Uterus (tissue), 4 donors: ENCODE data around the gene EXOC4. TPM values are rescaled to one million over a fixed set of nuclear protein-coding genes. Genes with fewer than 3 reads are reported as not detected.

Experiments
- DNase-seq, 2 donors: peaks; one replicate each; pipeline ENCODE4 v3.0.0-alpha.2; 2019 to 2020
- H3K27ac ChIP-seq, 2 donors: fragments of 200-600 bp; sonication (generic); 1 replicate in 1 of 2; 2 replicates in 1 of 2; pipeline ENCODE4 v1.5.1; 2016 to 2018
- H3K27me3 ChIP-seq, 2 donors: fragments of 200-600 bp; sonication (generic); one replicate each; pipeline ENCODE4 v1.5.1; 2018 to 2019; ENCODE audit warnings: control low read depth in 1 of 2
- H3K36me3 ChIP-seq, 2 donors: fragments of 200-600 bp; sonication (generic); one replicate each; pipeline ENCODE4 v1.5.1; 2019; ENCODE audit warnings: control low read depth in 1 of 2
- H3K4me1 ChIP-seq, 2 donors: fragments of 200-600 bp; sonication (generic); one replicate each; pipeline ENCODE4 v1.5.1; 2018 to 2019; ENCODE audit warnings: control low read depth in 1 of 2
- H3K4me3 ChIP-seq, 2 donors: fragments of 200-600 bp; sonication (generic); 1 replicate in 1 of 2; 2 replicates in 1 of 2; pipeline ENCODE4 v1.5.1; 2018 to 2019; ENCODE audit warnings: mild to moderate bottlenecking in 1 of 2
- H3K9me3 ChIP-seq, 2 donors: fragments of 200-600 bp; sonication (generic); one replicate each; pipeline ENCODE4 v1.5.1; 2019; ENCODE audit warnings: control low read depth in 1 of 2
- POLR2A ChIP-seq, 2 donors: fragments of 450-650 bp; IDR thresholded peaks; one replicate each; pipeline ENCODE4 v1.6.1; 2016; ENCODE audit warnings: antibody characterized with exemption in 2 of 2, mild to moderate bottlenecking in 1 of 2, moderate library complexity in 1 of 2
- intact Hi-C: fragments of 100-400 bp; cut with DNase I; formaldehyde crosslinking; loops from one replicate; pipeline ENCODE4 v1.15.1; 2023; ENCODE audit warnings: low total_unique reads
- total RNA-seq, 4 donors: library from RNA; depleted of rRNA in 3 of 4; stranded (reverse); fragments of >200 nt in 3 of 4; gene quantifications; one replicate each; pipeline versions ENCODE4 v1.1.0 to v1.2.4, GENCODE V29; 2014 to 2023
- TF ChIP-seq, protein P1 (sequence below), 4 experiments: fragments of 200-600 bp in 2 of 4; fragments of 450-650 bp in 2 of 4; sonication (generic) in 2 of 4; IDR thresholded peaks; one replicate each; pipeline ENCODE4 v1.5.1; 2016 to 2019; ENCODE audit warnings: antibody characterized with exemption in 4 of 4, mild to moderate bottlenecking in 2 of 4, moderate library complexity in 1 of 4
- donor health status: DM: yes; HTN: yes; CAD: no.

EXOC4 gene
- total RNA-seq, 4 donors from 2014 or later = 27.2 to 126 (median 65.4) TPM

DNA sequence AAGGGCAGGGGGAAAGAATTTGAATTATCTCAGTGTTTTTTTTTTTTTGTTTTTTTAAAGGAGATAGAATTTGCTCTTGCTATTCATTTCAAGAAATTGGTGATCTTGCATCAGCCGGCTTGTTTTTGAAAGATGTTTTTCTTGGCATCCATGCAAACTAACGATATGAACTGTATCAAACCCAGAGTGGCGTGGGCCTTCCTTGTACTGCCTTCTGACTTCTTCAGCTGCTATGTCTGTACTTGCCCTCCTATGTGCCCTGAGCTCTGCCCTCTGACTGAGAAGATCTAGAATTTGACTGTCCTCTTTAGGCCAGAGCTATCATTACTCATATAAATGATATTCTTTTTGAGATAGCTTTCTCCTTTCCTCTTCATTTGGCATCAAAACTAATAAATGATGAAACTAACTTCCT, 183.1 kb downstream of the EXOC4 start:
- intact Hi-C loops = no loop called here
- no peak overlapping the region for H3K4me3 ChIP-seq
- H3K36me3 ChIP-seq = no peaks in the 10 kb centered on the region
- H3K9me3 ChIP-seq = no peaks in the 10 kb centered on the region
- DNase-seq = no peak
- no peak for TF ChIP-seq POLR2A (IDR thresholded peaks at IDR 0.05)
- TF ChIP-seq, protein P1, sequence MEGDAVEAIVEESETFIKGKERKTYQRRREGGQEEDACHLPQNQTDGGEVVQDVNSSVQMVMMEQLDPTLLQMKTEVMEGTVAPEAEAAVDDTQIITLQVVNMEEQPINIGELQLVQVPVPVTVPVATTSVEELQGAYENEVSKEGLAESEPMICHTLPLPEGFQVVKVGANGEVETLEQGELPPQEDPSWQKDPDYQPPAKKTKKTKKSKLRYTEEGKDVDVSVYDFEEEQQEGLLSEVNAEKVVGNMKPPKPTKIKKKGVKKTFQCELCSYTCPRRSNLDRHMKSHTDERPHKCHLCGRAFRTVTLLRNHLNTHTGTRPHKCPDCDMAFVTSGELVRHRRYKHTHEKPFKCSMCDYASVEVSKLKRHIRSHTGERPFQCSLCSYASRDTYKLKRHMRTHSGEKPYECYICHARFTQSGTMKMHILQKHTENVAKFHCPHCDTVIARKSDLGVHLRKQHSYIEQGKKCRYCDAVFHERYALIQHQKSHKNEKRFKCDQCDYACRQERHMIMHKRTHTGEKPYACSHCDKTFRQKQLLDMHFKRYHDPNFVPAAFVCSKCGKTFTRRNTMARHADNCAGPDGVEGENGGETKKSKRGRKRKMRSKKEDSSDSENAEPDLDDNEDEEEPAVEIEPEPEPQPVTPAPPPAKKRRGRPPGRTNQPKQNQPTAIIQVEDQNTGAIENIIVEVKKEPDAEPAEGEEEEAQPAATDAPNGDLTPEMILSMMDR (IDR thresholded peaks at IDR 0.05) = no peak
- no peaks in the 10 kb centered on the region for H3K27me3 ChIP-seq
- no peaks in the 10 kb centered on the region for H3K4me1 ChIP-seq
- H3K27ac ChIP-seq = no peak overlapping the region

DNA sequence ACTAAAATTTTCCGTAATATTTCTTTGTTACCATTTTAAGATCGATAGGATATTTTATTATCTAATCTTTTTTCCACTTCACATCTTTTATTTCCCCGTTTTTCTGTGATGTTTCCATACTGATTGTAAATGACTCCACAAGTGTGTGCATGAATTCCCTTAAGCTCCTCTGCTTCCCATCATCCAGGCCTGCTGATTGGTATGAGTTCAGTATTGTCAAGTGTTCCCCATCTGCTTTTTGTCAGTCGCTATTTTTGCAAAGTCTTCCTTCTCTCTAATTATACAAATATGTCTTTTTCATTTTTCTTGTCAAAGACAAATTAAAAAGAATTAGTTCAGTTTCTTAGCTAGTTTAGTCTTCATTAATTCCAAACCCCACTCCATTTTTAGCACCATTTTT, 184.7 kb downstream of the EXOC4 start:
- no peak overlapping the region for H3K4me3 ChIP-seq
- no peaks in the 10 kb centered on the region for H3K27me3 ChIP-seq
- no peaks in the 10 kb centered on the region for H3K4me1 ChIP-seq
- H3K27ac ChIP-seq = no peak overlapping the region
- no peaks in the 10 kb centered on the region for H3K9me3 ChIP-seq
- no peak for DNase-seq
- no peaks in the 10 kb centered on the region for H3K36me3 ChIP-seq
- TF ChIP-seq POLR2A (IDR thresholded peaks at IDR 0.05) = no peak
- TF ChIP-seq, protein P1 (IDR thresholded peaks at IDR 0.05) = no peak
- intact Hi-C loops = no loop called here

DNA sequence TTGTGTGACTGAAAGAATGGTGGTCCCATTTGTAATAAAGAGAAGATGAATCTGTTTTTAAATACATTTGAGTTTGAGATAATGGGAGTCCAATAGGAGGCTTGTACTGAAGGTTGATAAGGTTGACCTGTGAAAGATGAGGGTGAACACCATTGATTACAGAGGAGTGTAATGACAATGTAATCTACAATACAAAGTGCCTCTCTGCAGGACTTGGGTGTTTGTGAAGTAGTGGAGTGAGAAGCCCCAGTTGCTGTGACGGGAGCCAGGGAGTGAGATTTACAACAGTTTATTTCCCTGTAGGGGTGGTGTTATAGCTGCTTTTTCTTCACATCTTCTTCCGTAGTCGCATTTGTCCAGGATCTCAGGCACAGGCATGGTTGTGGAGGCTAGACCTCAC, 189.9 kb downstream of the EXOC4 start:
- H3K9me3 ChIP-seq = no peaks in the 10 kb centered on the region
- no peaks in the 10 kb centered on the region for H3K36me3 ChIP-seq
- no peak overlapping the region for H3K27ac ChIP-seq
- H3K4me1 ChIP-seq = no peaks in the 10 kb centered on the region
- no peak for DNase-seq
- intact Hi-C loops = no loop called here
- H3K4me3 ChIP-seq = no peak overlapping the region
- TF ChIP-seq, protein P1 (IDR thresholded peaks at IDR 0.05) = no peak
- no peak for TF ChIP-seq POLR2A (IDR thresholded peaks at IDR 0.05)
- no peaks in the 10 kb centered on the region for H3K27me3 ChIP-seq

- H3K4me1 ChIP-seq = no peaks in the 10 kb centered on the region
- no peak for DNase-seq
- no peak overlapping the region for H3K4me3 ChIP-seq
- no peaks in the 10 kb centered on the region for H3K27me3 ChIP-seq
- H3K36me3 ChIP-seq = no peaks in the 10 kb centered on the region
- no peak for TF ChIP-seq POLR2A (IDR thresholded peaks at IDR 0.05)
- TF ChIP-seq, protein P1 (IDR thresholded peaks at IDR 0.05) = no peak
- H3K9me3 ChIP-seq = no peaks in the 10 kb centered on the region
- H3K27ac ChIP-seq = no peak overlapping the region
- intact Hi-C loops = no loop called here
Observed at GRCh38 chr7:133445617-133446016, 192.7 kb downstream of the EXOC4 start.

DNA sequence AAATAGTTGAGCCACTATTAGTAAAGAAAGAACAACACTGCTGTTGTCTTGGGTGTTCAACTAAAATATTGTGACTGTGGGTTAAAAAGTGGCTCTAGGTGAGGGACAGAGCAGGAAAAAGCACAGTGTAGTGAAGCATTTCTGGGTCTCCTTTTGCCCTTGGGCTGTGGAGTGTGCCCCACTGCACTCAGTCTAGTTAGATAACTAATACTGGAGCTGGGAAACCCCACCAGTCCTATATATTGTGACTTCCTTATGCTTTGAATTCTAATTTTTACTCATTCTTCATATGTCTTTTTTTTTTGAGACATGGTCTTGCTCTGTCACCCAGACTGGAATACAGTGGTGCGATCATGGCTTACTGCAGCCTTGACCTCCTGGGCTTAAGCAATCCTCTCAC, 195.1 kb downstream of the EXOC4 start:
- intact Hi-C loops = no loop called here

More for the DNA sequence above, 195.1 kb downstream of the EXOC4 start:
- TF ChIP-seq, protein P1 (IDR thresholded peaks at IDR 0.05) = no peak
- Histone ChIP-seq H3K36me3 (no peaks in the 10 kb centered on the region), H3K27me3 (no peaks in the 10 kb centered on the region), H3K27ac (no peak overlapping the region), H3K4me3 (no peak overlapping the region), H3K9me3 (no peaks in the 10 kb centered on the region), H3K4me1 (no peaks in the 10 kb centered on the region)
- no peak for DNase-seq
